ENCODE measurements around the gene AGPAT4. TPM values are rescaled to one million over a fixed set of nuclear protein-coding genes. Genes with fewer than 3 reads are reported as not detected.

The AGPAT4 gene
- total RNA-seq, 1 experiment from 2014 or later = 9.2 TPM

DNA sequence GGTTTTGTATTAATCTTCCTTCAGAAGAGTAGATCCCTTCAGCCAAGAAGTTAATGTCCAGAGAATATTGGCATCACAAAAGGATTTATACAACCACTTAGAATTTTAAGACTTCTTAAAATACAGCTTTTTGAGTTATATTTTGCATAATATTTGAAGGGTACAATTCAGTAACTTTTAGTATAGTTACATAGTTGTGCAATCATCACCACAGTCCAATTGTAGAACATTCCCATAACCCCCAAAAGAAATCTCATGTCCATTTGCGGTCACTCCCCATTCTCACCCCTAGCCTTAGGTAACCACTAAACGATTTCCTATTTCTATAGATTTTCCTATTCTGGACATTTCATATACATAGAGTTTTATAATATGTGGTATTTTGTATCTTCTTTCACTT, 155.9 kb downstream of the AGPAT4 start:
- no peak for DNase-seq
- no TSS peak for BruUV-seq (replicated peaks)
- H3K4me1 Mint-ChIP-seq (ENCODE audit: low read depth, unreplicated experiment) = no peaks in the 10 kb centered on the region
- Histone ChIP-seq H3K27me3 (replicated peaks; ENCODE audit: control insufficient read depth, insufficient read depth, low read length) (no peaks in the 10 kb centered on the region), H3K36me3 (ENCODE audit: control insufficient read depth, insufficient read depth, low read length) (no peaks in the 10 kb centered on the region), H3K4me1 (no peaks in the 10 kb centered on the region), H3K9me3 (no peaks in the 10 kb centered on the region), H3K4me3 (ENCODE audit: low read depth, low read length) (no peak overlapping the region)
- ChIA-PET CTCF (no interaction called here), POLR2A (no interaction called here)
- peaks cover 31% of the 10 kb centered on the region for H3K36me3 Mint-ChIP-seq (ENCODE audit: insufficient read depth, unreplicated experiment)
- no peaks in the 10 kb centered on the region for H3K27me3 Mint-ChIP-seq (ENCODE audit: insufficient read depth, unreplicated experiment)
- no peak for TF ChIP-seq CTCF (IDR thresholded peaks at IDR 0.05; ENCODE audit: insufficient read depth in 1 of 2, low read depth in 1 of 2, low read length in 1 of 2, severe bottlenecking in 1 of 2, unreplicated experiment in 1 of 2)
- H3K9me3 Mint-ChIP-seq (ENCODE audit: unreplicated experiment) = peaks cover 9% of the 10 kb centered on the region
- intact Hi-C loops (cut with micrococcal nuclease; ENCODE audit: unreplicated experiment) = no loop called here
- no peak overlapping the region for H3K27ac Mint-ChIP-seq (ENCODE audit: unreplicated experiment)
- no peak overlapping the region for H3K4me3 Mint-ChIP-seq (ENCODE audit: unreplicated experiment)

- TF ChIP-seq CTCF (IDR thresholded peaks at IDR 0.05; ENCODE audit: insufficient read depth in 1 of 2, low read depth in 1 of 2, low read length in 1 of 2, severe bottlenecking in 1 of 2, unreplicated experiment in 1 of 2) = no peak
- BruUV-seq (replicated peaks) = no TSS peak
- H3K9me3 ChIP-seq = no peaks in the 10 kb centered on the region
- peaks cover 9% of the 10 kb centered on the region for H3K9me3 Mint-ChIP-seq (ENCODE audit: unreplicated experiment)
- H3K4me1 Mint-ChIP-seq (ENCODE audit: low read depth, unreplicated experiment) = no peaks in the 10 kb centered on the region
- no peak overlapping the region for H3K27ac Mint-ChIP-seq (ENCODE audit: unreplicated experiment)
- intact Hi-C loops (cut with micrococcal nuclease; ENCODE audit: unreplicated experiment) = no loop called here
- peaks cover 37% of the 10 kb centered on the region for H3K36me3 Mint-ChIP-seq (ENCODE audit: insufficient read depth, unreplicated experiment)
- ChIA-PET POLR2A (no interaction called here), CTCF (no interaction called here)
- no peaks in the 10 kb centered on the region for H3K36me3 ChIP-seq (ENCODE audit: control insufficient read depth, insufficient read depth, low read length)
- no peaks in the 10 kb centered on the region for H3K27me3 Mint-ChIP-seq (ENCODE audit: insufficient read depth, unreplicated experiment)
- no peaks in the 10 kb centered on the region for H3K27me3 ChIP-seq (replicated peaks; ENCODE audit: control insufficient read depth, insufficient read depth, low read length)
- no peak overlapping the region for H3K4me3 Mint-ChIP-seq (ENCODE audit: unreplicated experiment)
- H3K4me1 ChIP-seq = no peaks in the 10 kb centered on the region
- no peak overlapping the region for H3K4me3 ChIP-seq (ENCODE audit: low read depth, low read length)
- no peak for DNase-seq
These were observed 156.6 kb downstream of the AGPAT4 start for GRCh38 chr6:161117308-161117707.

GRCh38 chr6:161116554-161116953, 157.3 kb downstream of the AGPAT4 start:
- ChIA-PET POLR2A (no interaction called here), CTCF (no interaction called here)
- H3K9me3 ChIP-seq = no peaks in the 10 kb centered on the region
- TF ChIP-seq CTCF (IDR thresholded peaks at IDR 0.05; ENCODE audit: insufficient read depth in 1 of 2, low read depth in 1 of 2, low read length in 1 of 2, severe bottlenecking in 1 of 2, unreplicated experiment in 1 of 2) = no peak
- H3K4me1 ChIP-seq = no peaks in the 10 kb centered on the region
- no peaks in the 10 kb centered on the region for H3K36me3 ChIP-seq (ENCODE audit: control insufficient read depth, insufficient read depth, low read length)
- peaks cover 41% of the 10 kb centered on the region for H3K36me3 Mint-ChIP-seq (ENCODE audit: insufficient read depth, unreplicated experiment)
- DNase-seq = no peak
- peaks cover 9% of the 10 kb centered on the region for H3K9me3 Mint-ChIP-seq (ENCODE audit: unreplicated experiment)
- H3K4me3 Mint-ChIP-seq (ENCODE audit: unreplicated experiment) = no peak overlapping the region
- H3K27ac Mint-ChIP-seq (ENCODE audit: unreplicated experiment) = no peak overlapping the region
- BruUV-seq (replicated peaks) = no TSS peak
- no peaks in the 10 kb centered on the region for H3K27me3 ChIP-seq (replicated peaks; ENCODE audit: control insufficient read depth, insufficient read depth, low read length)
- intact Hi-C loops (cut with micrococcal nuclease; ENCODE audit: unreplicated experiment) = no loop called here
- no peaks in the 10 kb centered on the region for H3K27me3 Mint-ChIP-seq (ENCODE audit: insufficient read depth, unreplicated experiment)
- no peaks in the 10 kb centered on the region for H3K4me1 Mint-ChIP-seq (ENCODE audit: low read depth, unreplicated experiment)
- H3K4me3 ChIP-seq (ENCODE audit: low read depth, low read length) = no peak overlapping the region
